ENCODE data around the gene ZNF280B.

DNA sequence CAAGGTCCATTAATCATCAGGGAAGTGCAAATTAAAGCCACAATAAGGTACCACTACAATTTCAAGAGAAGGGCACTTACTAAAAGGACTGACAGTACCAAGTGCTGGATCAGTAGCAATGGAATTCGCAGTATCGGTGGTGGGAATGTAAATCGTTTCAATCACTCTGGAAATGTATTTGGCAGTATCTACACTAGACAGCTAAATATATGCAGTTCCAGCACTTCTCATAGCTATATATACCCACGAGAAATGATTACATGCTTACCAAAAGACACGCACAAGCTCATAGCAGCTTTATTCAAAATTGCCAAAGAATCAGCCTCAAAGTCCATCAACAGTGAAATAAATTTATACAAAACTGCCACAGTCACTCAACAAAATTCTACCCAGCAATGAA lies 4.4 kb upstream of the ZNF280B start:
- no peak for TF ChIP-seq CTCF (conservative IDR thresholded peaks at IDR 0.05)
- TF ChIP-seq ZFX (IDR thresholded peaks at IDR 0.05): no peak
